NCI-H748 treated with DMSO at 0.1 percent for 48 hours (cell line): ENCODE data around the gene ZNF512.

Experiments used
- DNase-seq: peaks from one replicate; lab custom pipeline; 2025; lab: John Stamatoyannopoulos, UW

Gene ZNF512

DNA sequence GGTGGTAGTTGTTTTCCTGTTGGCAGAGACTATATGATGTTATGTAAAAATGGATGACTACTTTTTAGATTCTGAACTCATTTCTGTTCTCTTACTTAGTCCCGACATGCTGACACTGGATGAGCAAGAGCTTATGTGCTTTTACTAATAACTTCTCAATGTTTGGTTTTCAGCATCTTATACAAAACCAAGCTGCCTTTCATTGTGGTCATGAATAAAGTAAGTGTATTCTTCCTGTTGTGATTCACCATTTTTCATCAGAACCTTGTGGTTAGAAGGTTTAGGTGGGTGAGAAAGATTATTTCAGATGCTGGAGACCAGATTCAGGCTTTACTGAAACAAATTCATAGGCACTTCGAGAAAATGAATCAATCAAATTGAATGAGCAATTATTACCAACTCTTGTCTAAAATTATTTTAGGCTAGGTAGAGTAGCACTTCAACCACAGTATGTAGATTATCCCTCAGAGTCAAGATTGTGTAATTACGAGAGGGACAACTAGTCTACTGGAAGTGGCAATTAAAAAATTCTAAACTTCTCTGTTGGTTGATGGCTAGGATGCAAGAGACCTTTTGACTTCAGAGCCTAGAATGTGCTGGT is 55.3 kb downstream of the ZNF512 start:
- no peak for DNase-seq

DNA sequence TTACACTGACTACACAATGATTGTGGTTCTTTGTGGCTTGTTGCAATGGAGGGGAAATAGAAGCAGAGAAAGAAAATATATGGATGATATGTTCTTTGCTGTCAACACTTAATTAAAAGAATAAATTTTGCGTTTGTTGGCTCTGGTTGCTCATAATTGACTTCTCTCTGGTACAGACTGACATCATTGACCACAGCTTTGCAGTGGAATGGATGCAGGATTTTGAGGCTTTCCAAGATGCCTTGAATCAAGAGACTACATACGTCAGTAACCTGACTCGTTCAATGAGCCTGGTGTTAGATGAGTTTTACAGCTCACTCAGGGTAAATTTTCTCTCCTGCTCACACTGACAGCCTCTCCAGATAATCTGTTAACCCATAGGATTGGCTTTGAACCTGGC is 55.9 kb downstream of the ZNF512 start:
- no peak for DNase-seq

- DNase-seq = no peak
Measured at GRCh38 chr2:27640722-27641245, 57.9 kb downstream of the ZNF512 start.

DNA sequence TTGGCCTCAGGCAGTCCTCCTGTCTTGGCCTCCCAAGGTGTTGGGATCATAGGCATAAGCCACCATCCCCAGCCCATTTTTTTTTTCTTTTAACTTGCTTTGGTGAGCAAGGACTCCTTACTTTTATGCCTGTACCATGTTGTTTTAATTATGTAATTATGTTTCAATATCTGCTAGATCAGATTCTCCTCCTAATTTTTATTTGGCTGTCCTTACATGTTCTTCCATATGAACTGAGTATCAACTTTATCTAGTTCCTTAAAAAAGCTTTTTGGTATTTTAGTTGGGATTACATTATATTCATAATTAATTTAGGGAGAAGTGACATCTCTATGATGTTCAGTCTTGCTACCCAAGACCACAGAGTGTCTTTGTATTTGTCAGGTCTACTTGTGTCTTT is 62.4 kb downstream of the ZNF512 start:
- no peak for DNase-seq

GRCh38 chr2:27647289-27647688 is 64.4 kb downstream of the ZNF512 start:
- no peak for DNase-seq

GRCh38 chr2:27647737-27648136 is 64.9 kb downstream of the ZNF512 start:
- no peak for DNase-seq

- DNase-seq = no peak
Measured at GRCh38 chr2:27651056-27651455, 68.2 kb downstream of the ZNF512 start.

DNA sequence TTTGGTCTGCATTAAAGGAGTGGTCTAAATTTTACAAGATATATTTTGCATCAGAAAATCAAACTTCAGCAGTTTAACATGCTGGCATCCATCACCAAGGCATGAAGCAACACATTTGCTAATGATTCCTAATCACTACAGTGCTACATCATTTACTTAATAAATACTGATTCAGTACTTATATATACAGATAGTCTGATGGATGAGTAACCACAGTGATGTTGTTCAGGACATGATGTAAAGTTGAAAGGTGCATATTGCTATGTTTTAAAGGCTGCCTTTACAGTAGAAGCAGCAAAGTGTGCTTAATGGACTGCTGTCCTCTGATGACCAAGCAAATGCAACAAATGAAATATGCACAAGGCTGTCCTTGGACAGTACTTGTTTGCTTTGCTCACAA is 69.5 kb downstream of the ZNF512 start:
- no peak for DNase-seq

DNA sequence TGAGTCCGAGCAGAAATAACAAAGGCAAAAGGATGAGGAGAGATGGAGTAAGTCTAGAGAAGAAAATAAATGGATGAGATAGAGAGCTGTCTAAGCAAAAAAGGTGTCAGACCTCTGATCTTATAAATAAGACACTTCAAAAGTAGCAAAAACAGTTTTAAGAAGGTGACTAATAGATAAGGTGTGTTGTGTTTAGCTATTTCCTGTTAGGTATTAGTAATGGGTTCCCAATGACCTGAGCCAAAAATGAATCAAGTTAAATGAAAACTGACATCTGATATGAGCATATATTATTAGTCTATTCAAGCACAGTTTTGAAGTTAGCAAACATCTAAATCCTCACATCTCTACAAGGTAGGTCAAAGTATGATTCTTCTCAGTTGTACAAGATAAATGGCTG is 69.9 kb downstream of the ZNF512 start:
- no peak for DNase-seq

- DNase-seq = no peak
Measured at GRCh38 chr2:27653397-27653796, 70.6 kb downstream of the ZNF512 start.

GRCh38 chr2:27655155-27655951 is 72.5 kb downstream of the ZNF512 start:
- no peak for DNase-seq

GRCh38 chr2:27661371-27661770 is 78.5 kb downstream of the ZNF512 start:
- no peak for DNase-seq

- DNase-seq = peak; percentile 62
Measured at GRCh38 chr2:27663285-27664153, 80.7 kb downstream of the ZNF512 start, which contains the start of the genes SLC4A1AP and SUPT7L. Gene SLC4A1AP (plus strand): TSS chr2:27663889. CDS start chr2:27663915, 26 bp downstream. Gene SUPT7L (minus strand): TSS chr2:27663614. CDS start chr2:27662192, 1,422 bp downstream.

DNA sequence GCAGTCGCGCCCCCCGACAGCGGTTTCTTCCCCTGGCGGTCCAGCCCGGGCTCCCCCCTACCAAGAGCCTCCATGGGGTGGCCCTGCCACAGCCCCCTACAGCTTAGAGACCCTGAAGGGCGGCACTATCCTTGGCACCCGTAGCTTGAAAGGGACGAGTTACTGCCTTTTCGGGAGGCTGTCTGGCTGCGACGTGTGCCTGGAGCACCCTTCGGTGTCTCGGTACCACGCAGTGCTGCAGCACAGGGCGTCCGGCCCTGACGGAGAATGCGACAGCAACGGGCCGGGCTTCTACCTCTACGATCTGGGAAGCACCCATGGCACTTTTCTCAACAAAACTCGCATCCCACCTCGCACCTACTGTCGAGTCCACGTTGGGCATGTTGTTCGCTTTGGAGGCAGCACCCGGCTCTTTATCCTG is 81.3 kb downstream of the ZNF512 start:
- no peak for DNase-seq

DNA sequence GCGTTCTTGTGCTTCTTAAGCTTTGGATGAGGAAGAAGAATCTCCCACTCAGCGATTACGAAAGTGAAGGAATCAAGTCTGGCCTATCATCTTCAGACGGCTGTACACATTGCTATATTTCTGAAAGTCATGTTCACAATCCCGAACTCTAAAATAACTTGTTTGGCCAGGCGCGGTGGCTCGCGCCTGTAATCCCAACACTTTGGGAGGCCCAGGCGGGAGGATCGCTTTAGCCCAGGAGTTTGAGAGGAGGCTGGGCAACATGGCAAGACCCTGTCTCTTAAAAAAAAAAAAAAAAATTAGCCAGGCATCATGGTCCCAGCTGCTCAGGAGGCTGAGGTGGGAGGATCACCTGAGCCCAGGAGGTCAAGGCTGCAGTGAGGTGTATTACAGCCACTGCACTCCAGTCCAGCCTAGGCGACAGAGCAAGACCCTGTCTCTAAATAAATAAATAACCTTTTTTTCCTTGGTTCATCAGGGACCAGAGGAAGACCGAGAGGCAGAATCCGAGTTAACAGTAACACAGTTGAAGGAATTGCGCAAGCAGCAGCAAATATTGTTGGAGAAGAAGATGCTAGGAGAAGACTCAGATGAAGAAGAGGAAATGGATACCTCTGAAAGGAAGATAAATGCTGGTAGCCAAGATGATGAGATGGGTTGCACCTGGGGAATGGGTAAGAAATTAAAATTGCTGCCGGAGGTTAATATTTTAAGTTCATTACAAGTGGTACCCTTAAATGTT is 82.0 kb downstream of the ZNF512 start:
- DNase-seq = no peak

DNA sequence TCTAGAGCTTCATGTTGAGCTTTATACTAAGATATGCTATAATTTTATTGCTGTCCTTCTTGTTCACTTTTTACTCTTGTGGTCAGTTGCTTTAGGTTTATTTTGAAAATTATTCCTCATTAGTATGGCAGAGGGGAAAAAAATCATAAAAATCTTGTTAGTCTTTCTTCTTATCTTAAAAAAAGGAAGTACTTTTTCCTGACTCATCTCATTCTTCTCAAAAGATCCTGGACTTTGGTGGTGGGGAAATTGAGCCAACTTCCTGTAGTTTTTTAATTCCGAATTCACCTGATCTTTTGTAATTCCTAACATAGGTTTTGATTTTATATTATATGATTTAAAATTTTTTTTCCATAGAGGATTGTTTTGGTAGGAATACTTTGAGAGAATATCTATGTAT is 84.6 kb downstream of the ZNF512 start:
- DNase-seq = no peak

- DNase-seq = no peak
Measured at GRCh38 chr2:27671235-27671634, 88.4 kb downstream of the ZNF512 start.
